Vein endothelial cell (primary cell): ENCODE data around the gene SSUH2. TPM values are rescaled to one million over a fixed set of nuclear protein-coding genes. Genes with fewer than 3 reads are reported as not detected.

Source experiments
- total RNA-seq: library from RNA; depleted of rRNA; stranded (reverse); fragments of >200 nt; gene quantifications from 2 replicates; pipeline ENCODE4 v1.2.3, GENCODE V29; 2012

The SSUH2 gene
- 0.10 TPM in 1 of 2 replicates, not detected in the other for total RNA-seq

DNA sequence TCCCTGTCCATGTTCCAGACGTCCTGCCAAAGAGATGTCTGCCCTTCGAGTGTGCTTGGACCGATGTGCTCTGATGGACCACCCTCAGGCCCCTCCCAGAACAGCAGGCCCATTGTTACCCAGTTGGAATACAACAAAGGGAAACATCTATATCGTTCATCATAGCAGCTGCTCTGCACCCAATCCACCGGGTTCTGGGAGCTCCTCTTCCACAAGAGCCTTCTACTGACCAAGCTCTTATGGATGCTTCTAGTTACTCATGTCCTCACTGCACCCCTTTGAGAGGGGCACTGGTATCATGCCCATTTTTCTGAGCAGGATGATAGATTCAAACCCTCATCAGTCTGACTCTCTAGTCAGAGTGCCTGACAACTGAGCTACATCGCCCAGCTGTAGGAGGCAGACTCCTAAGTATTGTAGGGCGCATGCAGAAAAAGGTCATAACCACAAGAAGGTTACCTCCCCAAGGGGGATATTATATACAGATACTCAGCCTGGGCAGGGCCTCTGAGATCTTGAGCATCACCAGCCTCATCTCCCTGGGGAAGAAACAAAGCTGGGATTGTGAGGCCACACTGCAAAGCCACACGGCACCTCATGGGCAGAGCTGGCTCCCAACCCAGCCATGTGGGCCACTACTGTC lies at the start of gene SSUH2:
Gene SSUH2, minus strand, starts transcription at position 51 of the 643 bp plus-strand sequence. Its CDS starts 40 bp downstream, at position 11.

Other genes with a start within 250 kb of the SSUH2 start
- 25.2 and 25.8 TPM in 2 replicates for gene LMCD1, start 143.0 kb downstream of the SSUH2 start, total RNA-seq
- not detected in 2 replicates for gene CAV3, start 89.0 kb upstream of the SSUH2 start, total RNA-seq
- gene OXTR, start 124.8 kb upstream of the SSUH2 start, total RNA-seq = 0.29 and 0.65 TPM in 2 replicates